B cell (primary cell): ENCODE results near the gene B3GNT9. TPM values are rescaled to one million over a fixed set of nuclear protein-coding genes. Genes with fewer than 3 reads are reported as not detected.

Experiments used
- ATAC-seq: fragments of 200-7000 bp; cut with Tn5 transposase; one replicate; pipeline ENCODE4 v1.10.0; 2021; ENCODE audit warnings: low read depth, mild to moderate bottlenecking, moderate number of reproducible peaks, moderate library complexity
- CTCF ChIA-PET: fragments of 350-600 bp; sonication (Branson Sonifier 250); formaldehyde crosslinking; loops from one replicate; lab custom pipeline; 2021; ENCODE audit warnings: antibody characterized with exemption, inconsistent platforms; lab: Charles Lee
- POLR2A ChIA-PET: fragments of 350-600 bp; sonication (Branson Sonifier 250); formaldehyde crosslinking; loops from one replicate; lab custom pipeline; 2021; ENCODE audit warnings: antibody characterized with exemption; lab: Charles Lee
- DNase-seq: peaks from one replicate; pipeline ENCODE4 v3.0.0; 2013
- H2AFZ ChIP-seq: 2 replicates; pipeline ENCODE4 v1.6.1; 2012; ENCODE audit warnings: mild to moderate bottlenecking, low read depth, low read length; ENCODE audit not compliant: insufficient read depth, poor library complexity, severe bottlenecking
- H3K27ac ChIP-seq, 2 donors: 1 replicate in 1 of 2; 2 replicates in 1 of 2; pipeline ENCODE4 v1.5.1; 2012 to 2013; ENCODE audit warnings: low read length in 2 of 2, mild to moderate bottlenecking in 2 of 2, moderate library complexity in 1 of 2
- H3K27me3 ChIP-seq, 4 experiments: fragments of 200-600 bp in 1 of 4; sonication (generic) in 1 of 4; replicated peaks in 1 of 4; 1 replicate in 2 of 4; 2 replicates in 2 of 4; pipeline versions ENCODE4 v1.6.1 to v1.7.0; 2013 to 2016; ENCODE audit warnings: low read length in 3 of 4, mild to moderate bottlenecking in 2 of 4, mixed read lengths in 1 of 4, moderate library complexity in 1 of 4; ENCODE audit not compliant: insufficient read depth in 4 of 4, control insufficient read depth in 3 of 4; ENCODE audit errors: control extremely low read depth in 1 of 4
- H3K36me3 ChIP-seq, 2 experiments: replicated peaks in 1 of 2; 1 replicate in 1 of 2; 2 replicates in 1 of 2; pipeline versions ENCODE4 v1.6.1 to v1.7.1; 2013; ENCODE audit warnings: low read length in 1 of 2; ENCODE audit not compliant: insufficient read depth in 2 of 2, control insufficient read depth in 1 of 2; ENCODE audit errors: control extremely low read depth in 1 of 2, extremely low read depth in 1 of 2
- H3K4me1 ChIP-seq, 2 donors: fragments of 200-600 bp in 1 of 2; sonication (generic) in 1 of 2; 1 replicate in 1 of 2; 2 replicates in 1 of 2; pipeline versions ENCODE4 v1.5.1 to v1.6.1; 2013 to 2017; ENCODE audit warnings: low read length in 2 of 2; ENCODE audit not compliant: control insufficient read depth in 2 of 2, insufficient read depth in 2 of 2
- H3K4me2 ChIP-seq: replicated peaks from 2 replicates; pipeline ENCODE3; 2012; ENCODE audit warnings: mild to moderate bottlenecking, low read depth, low read length; ENCODE audit not compliant: poor library complexity, severe bottlenecking
- H3K4me3 ChIP-seq, 5 experiments: fragments of 200-600 bp in 1 of 5; sonication (generic) in 1 of 5; 1 replicate in 3 of 5; 2 replicates in 2 of 5; pipeline versions ENCODE4 v1.5.1 to v1.7.0; 2011 to 2016; ENCODE audit warnings: low read length in 4 of 5, mild to moderate bottlenecking in 4 of 5, low read depth in 2 of 5, control low read depth in 1 of 5, moderate library complexity in 1 of 5; ENCODE audit not compliant: insufficient read depth in 1 of 5; ENCODE audit errors: control extremely low read depth in 1 of 5, extremely low read depth in 1 of 5
- H3K79me2 ChIP-seq: fragments of 200-600 bp; sonication (generic); one replicate; pipeline ENCODE4 v1.6.0; 2016; ENCODE audit warnings: low read length; ENCODE audit not compliant: control insufficient read depth, insufficient read depth
- H3K9ac ChIP-seq: fragments of 200-600 bp; sonication (generic); 2 replicates; pipeline ENCODE4 v1.6.1; 2017; ENCODE audit warnings: mild to moderate bottlenecking, low read length, moderate library complexity
- H3K9me3 ChIP-seq, 3 donors: one replicate each; pipeline versions ENCODE4 v1.6.1 to v1.7.1; 2013; ENCODE audit warnings: low read length in 2 of 3; ENCODE audit not compliant: control insufficient read depth in 2 of 3, insufficient read depth in 1 of 3; ENCODE audit errors: control extremely low read depth in 1 of 3
- H4K20me1 ChIP-seq: 2 replicates; pipeline ENCODE4 v1.6.0; 2012; ENCODE audit warnings: mild to moderate bottlenecking, low read length; ENCODE audit not compliant: insufficient read depth, control insufficient read depth, poor library complexity, severe bottlenecking
- H3K27ac Mint-ChIP-seq: one replicate; pipeline ENCODE4 v1.8.0; 2021; ENCODE audit warnings: mixed read lengths
- H3K27me3 Mint-ChIP-seq: one replicate; pipeline ENCODE4 v1.8.0; 2021; ENCODE audit warnings: mixed read lengths
- H3K4me1 Mint-ChIP-seq: one replicate; pipeline ENCODE4 v1.8.0; 2021; ENCODE audit warnings: mixed read lengths
- H3K4me3 Mint-ChIP-seq: one replicate; pipeline ENCODE4 v1.8.0; 2021; ENCODE audit warnings: mixed read lengths
- H3K9me3 Mint-ChIP-seq: one replicate; pipeline ENCODE4 v1.8.0; 2022; ENCODE audit warnings: mixed read lengths; ENCODE audit not compliant: insufficient read depth
- EZH2 ChIP-seq: IDR thresholded peaks from 2 replicates; pipeline ENCODE4 v1.6.1; 2012; ENCODE audit warnings: borderline replicate concordance, low read depth, mild to moderate bottlenecking, moderate library complexity, low read length; ENCODE audit not compliant: insufficient read depth, poor library complexity, severe bottlenecking
- WGBS: methylation state at CpG from one replicate; pipeline ENCODE4 v1.1.5; 2013; ENCODE audit warnings: missing lambda C conversion rate; ENCODE audit not compliant: insufficient coverage; 5-methylcytosine and 5-hydroxymethylcytosine counted together
- intact Hi-C: fragments of 100-400 bp; cut with micrococcal nuclease; formaldehyde crosslinking; loops from one replicate; pipeline ENCODE4 v1.10.0; 2022
- polyA plus RNA-seq: library from polyadenylated mRNA; depleted of rRNA; stranded (reverse); fragments of >200 nt; gene quantifications from 2 replicates; pipeline ENCODE4 v1.2.3, GENCODE V29; 2012
- total RNA-seq, 2 donors: library from RNA; stranded (reverse); fragments of 120-200 nt in 1 of 2; gene quantifications; 1 replicate in 1 of 2; 2 replicates in 1 of 2; pipeline versions ENCODE4 v1.2.3 to v1.2.4, GENCODE V29; 2013 to 2022
- TF ChIP-seq, protein P1 (sequence below): fragments of 200-600 bp; IDR thresholded peaks from one replicate; pipeline ENCODE4 v1.8.0; 2022; ENCODE audit warnings: antibody characterized with exemption, mild to moderate bottlenecking

The B3GNT9 gene
- total and polyA plus RNA-seq, 2 donors (not counting 1 experiment from before 2014, with no cell fraction given) = 1.6 to 2.5 TPM

DNA sequence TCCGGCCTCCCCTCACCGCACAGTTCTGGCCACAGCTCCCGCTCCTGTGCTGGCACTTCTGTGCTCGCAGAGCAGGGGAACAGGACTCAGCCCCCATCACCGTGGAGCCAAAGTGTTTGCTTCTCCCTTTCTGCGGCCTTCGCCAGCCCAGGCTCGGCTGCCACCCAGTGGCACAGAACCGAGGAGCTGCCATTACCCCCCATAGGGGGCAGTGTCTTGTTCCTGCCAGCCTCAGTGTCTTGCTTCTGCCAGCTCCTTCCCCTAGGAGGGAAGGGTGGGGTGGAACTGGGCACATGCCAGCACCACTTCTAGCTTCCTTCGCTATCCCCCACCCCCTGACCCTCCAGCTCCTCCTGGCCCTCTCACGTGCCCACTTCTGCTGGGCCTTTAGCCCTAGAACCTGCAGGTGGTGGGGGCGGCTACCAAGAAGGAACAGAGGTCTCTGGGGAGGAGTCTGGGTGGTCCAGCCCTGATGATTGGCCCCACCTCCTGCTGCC is 47.5 kb upstream of the B3GNT9 start:
- Histone ChIP-seq H2AFZ (no peak overlapping the region), H3K9me3 (no peaks in the 10 kb centered on the region), H3K79me2 (peaks cover 23% of the 10 kb centered on the region), H3K4me2 (no peak overlapping the region), H3K36me3 (peaks cover 0 to 71% of the 10 kb centered on the region in 2 experiments), H3K4me3 (no peak overlapping the region), H3K4me1 (peaks cover 7 to 10% of the 10 kb centered on the region in 2 donors), H4K20me1 (peaks cover 41% of the 10 kb centered on the region), H3K27me3 (no peaks in the 10 kb centered on the region), H3K9ac (no peak overlapping the region), H3K27ac (no peak overlapping the region)
- CTCF ChIA-PET = interaction anchor here (0.8 to 1.2 kb wide), 5 partner anchors 10 to 221 kb away, joined by 3 read pairs; no protein-coding TSS in a partner anchor
- intact Hi-C loops = no loop called here
- ATAC-seq (peak; percentile 39), DNase-seq (peak; percentile 51)
- Mint-ChIP-seq H3K27me3 (no peaks in the 10 kb centered on the region), H3K9me3 (no peaks in the 10 kb centered on the region), H3K27ac (peak overlapping the region; percentile 37), H3K4me3 (no peak overlapping the region), H3K4me1 (peaks cover 24% of the 10 kb centered on the region)
- 71% methylated on average over 7 of the region's 12 CpGs for WGBS
- POLR2A ChIA-PET = interaction anchor here (0.6 kb wide), 1 partner anchor 19 kb away, joined by 3 read pairs; no protein-coding TSS in a partner anchor
- TF ChIP-seq, protein P1, sequence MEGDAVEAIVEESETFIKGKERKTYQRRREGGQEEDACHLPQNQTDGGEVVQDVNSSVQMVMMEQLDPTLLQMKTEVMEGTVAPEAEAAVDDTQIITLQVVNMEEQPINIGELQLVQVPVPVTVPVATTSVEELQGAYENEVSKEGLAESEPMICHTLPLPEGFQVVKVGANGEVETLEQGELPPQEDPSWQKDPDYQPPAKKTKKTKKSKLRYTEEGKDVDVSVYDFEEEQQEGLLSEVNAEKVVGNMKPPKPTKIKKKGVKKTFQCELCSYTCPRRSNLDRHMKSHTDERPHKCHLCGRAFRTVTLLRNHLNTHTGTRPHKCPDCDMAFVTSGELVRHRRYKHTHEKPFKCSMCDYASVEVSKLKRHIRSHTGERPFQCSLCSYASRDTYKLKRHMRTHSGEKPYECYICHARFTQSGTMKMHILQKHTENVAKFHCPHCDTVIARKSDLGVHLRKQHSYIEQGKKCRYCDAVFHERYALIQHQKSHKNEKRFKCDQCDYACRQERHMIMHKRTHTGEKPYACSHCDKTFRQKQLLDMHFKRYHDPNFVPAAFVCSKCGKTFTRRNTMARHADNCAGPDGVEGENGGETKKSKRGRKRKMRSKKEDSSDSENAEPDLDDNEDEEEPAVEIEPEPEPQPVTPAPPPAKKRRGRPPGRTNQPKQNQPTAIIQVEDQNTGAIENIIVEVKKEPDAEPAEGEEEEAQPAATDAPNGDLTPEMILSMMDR = peak; percentile 28
- TF ChIP-seq EZH2 = no peak

DNA sequence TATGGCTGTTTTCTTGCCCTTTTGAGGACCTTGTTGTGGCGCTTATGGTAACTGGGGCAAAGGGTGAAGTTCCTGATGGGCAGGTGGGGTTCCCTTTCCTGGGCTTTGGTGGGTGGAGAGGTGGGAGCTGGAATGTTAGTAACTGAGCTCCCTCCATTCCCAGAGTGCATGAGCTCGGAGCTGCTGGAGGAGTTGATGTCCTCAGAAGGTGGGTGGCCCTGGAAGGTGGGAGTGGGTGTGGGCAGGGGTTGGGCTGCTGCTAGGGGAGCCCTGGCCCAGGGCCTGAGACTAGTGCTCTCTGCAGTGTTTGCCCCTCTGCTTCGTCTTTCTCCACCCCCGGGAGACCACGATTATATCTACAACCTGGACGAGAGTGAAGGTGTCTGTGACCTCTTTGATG is 46.9 kb upstream of the B3GNT9 start:
- ChIA-PET POLR2A (interaction anchor here (0.6 kb wide), 1 partner anchor 20 kb away, joined by 3 read pairs; no protein-coding TSS in a partner anchor), CTCF (interaction anchor here (0.7 to 1.2 kb wide), 7 partner anchors 10 to 245 kb away, joined by 3 to 4 read pairs (median 3); no protein-coding TSS in a partner anchor)
- Mint-ChIP-seq H3K27me3 (no peaks in the 10 kb centered on the region), H3K27ac (no peak overlapping the region), H3K4me1 (peaks cover 29% of the 10 kb centered on the region), H3K4me3 (no peak overlapping the region), H3K9me3 (no peaks in the 10 kb centered on the region)
- Histone ChIP-seq H3K27me3 (no peaks in the 10 kb centered on the region), H3K4me3 (no peak overlapping the region), H3K4me2 (no peak overlapping the region), H3K4me1 (peaks cover 12 to 16% of the 10 kb centered on the region in 2 donors), H2AFZ (no peak overlapping the region), H3K9me3 (no peaks in the 10 kb centered on the region), H3K79me2 (peaks cover 28% of the 10 kb centered on the region), H4K20me1 (peaks cover 47% of the 10 kb centered on the region), H3K27ac (no peak overlapping the region), H3K9ac (no peak overlapping the region), H3K36me3 (peaks cover 0 to 65% of the 10 kb centered on the region in 2 experiments)
- DNase-seq = no peak
- WGBS = 90% methylated on average over 6 of the region's 6 CpGs
- TF ChIP-seq, protein P1 = no peak
- TF ChIP-seq EZH2 = no peak
- intact Hi-C loops = no loop called here
- no peak for ATAC-seq
